PC-9 (cell line): ENCODE data around the gene ADORA1. TPM values are rescaled to one million over a fixed set of nuclear protein-coding genes. Genes with fewer than 3 reads are reported as not detected.

Experiments used
- BruUV-seq: library from RNA; stranded (reverse); fragments of 400-500 nt; replicated peaks from 2 replicates; lab custom pipeline; 2021; lab: Mats Ljungman, UMichigan
- CTCF ChIA-PET: fragments of 300-600 bp; sonication (Branson Sonifier 250); formaldehyde crosslinking; loops from one replicate; lab custom pipeline; 2022; ENCODE audit warnings: antibody characterized with exemption; lab: Charles Lee
- POLR2A ChIA-PET: fragments of 300-600 bp; sonication (Branson Sonifier 250); formaldehyde crosslinking; loops from one replicate; lab custom pipeline; 2022; ENCODE audit warnings: antibody characterized with exemption; ENCODE audit not compliant: unreplicated experiment; lab: Charles Lee
- DNase-seq, 2 experiments: peaks; one replicate each; pipeline versions ENCODE4 v3.0.0 to v3.0.0-alpha.2; 2015 to 2022; ENCODE audit warnings: mixed read lengths in 1 of 2
- H2AFZ ChIP-seq: fragments of 200-600 bp; sonication (generic); 2 replicates; pipeline ENCODE4 v1.8.1; 2017; ENCODE audit warnings: antibody characterized with exemption
- H3F3A ChIP-seq: fragments of 200-600 bp; sonication (generic); 2 replicates; pipeline ENCODE4 v1.8.1; 2017; ENCODE audit warnings: antibody characterized with exemption, mild to moderate bottlenecking, low read depth; ENCODE audit not compliant: insufficient read depth
- H3K27ac ChIP-seq: fragments of 200-600 bp; sonication (generic); 2 replicates; pipeline ENCODE4 v1.6.1; 2016; ENCODE audit warnings: mixed run types
- H3K27me3 ChIP-seq: fragments of 200-600 bp; sonication (generic); 2 replicates; pipeline ENCODE4 v1.6.1; 2016; ENCODE audit warnings: low read depth, mixed run types; ENCODE audit not compliant: insufficient read depth
- H3K36me3 ChIP-seq: fragments of 200-600 bp; sonication (generic); 2 replicates; pipeline ENCODE4 v1.6.1; 2016; ENCODE audit warnings: low read depth, mixed run types
- H3K4me1 ChIP-seq: fragments of 200-600 bp; sonication (generic); replicated peaks from 2 replicates; pipeline ENCODE4 v1.6.1; 2016; ENCODE audit warnings: mixed run types; ENCODE audit not compliant: insufficient read depth
- H3K4me2 ChIP-seq: fragments of 200-600 bp; sonication (generic); 2 replicates; pipeline ENCODE4 v1.6.1; 2017; ENCODE audit warnings: mixed run types
- H3K4me3 ChIP-seq: fragments of 200-600 bp; sonication (generic); 2 replicates; pipeline ENCODE4 v1.6.1; 2016; ENCODE audit warnings: mixed run types
- H3K79me2 ChIP-seq: fragments of 200-600 bp; sonication (generic); 2 replicates; pipeline ENCODE4 v1.6.1; 2017; ENCODE audit warnings: low read depth, mixed run types
- H3K9me2 ChIP-seq: fragments of 200-600 bp; sonication (generic); 2 replicates; pipeline ENCODE4 v1.8.1; 2017; ENCODE audit warnings: mild to moderate bottlenecking; ENCODE audit not compliant: insufficient read depth
- H3K9me3 ChIP-seq: fragments of 200-600 bp; sonication (generic); 2 replicates; pipeline ENCODE4 v1.8.1; 2016; ENCODE audit warnings: low read depth; ENCODE audit not compliant: insufficient read depth
- H4K20me1 ChIP-seq: fragments of 200-600 bp; sonication (generic); 2 replicates; pipeline ENCODE4 v1.8.1; 2017; ENCODE audit not compliant: insufficient read depth
- CTCF ChIP-seq: fragments of 200-600 bp; sonication (generic); conservative IDR thresholded peaks from 2 replicates; pipeline ENCODE4 v1.6.1; 2017; ENCODE audit warnings: mixed run types, antibody characterized with exemption, mild to moderate bottlenecking, moderate library complexity
- EZH2 ChIP-seq: fragments of 200-600 bp; sonication (generic); IDR thresholded peaks from 2 replicates; pipeline ENCODE4 v1.8.0; 2017; ENCODE audit warnings: antibody characterized with exemption, low read depth
- intact Hi-C: fragments of 100-400 bp; cut with micrococcal nuclease; formaldehyde crosslinking; loops from one replicate; pipeline ENCODE4 v1.10.0; 2022; ENCODE audit not compliant: unreplicated experiment
- total RNA-seq: library from RNA; stranded (reverse); gene quantifications from 2 replicates; pipeline ENCODE4 v1.2.3, GENCODE V29; 2021

Gene ADORA1
- total RNA-seq, 1 experiment from 2014 or later, result 8.3 TPM

GRCh38 chr1:203148579-203148978 is 21.1 kb downstream of the ADORA1 start:
- BruUV-seq, result no TSS peak
- ChIA-PET CTCF (interaction anchor here (0.5 kb wide), 1 partner anchor 158 kb away, joined by 4 read pairs; no protein-coding TSS in a partner anchor), POLR2A (interaction anchor here (0.7 kb wide), 1 partner anchor 371 kb away, joined by 7 read pairs; no protein-coding TSS in a partner anchor)
- Histone ChIP-seq H3K4me2 (no peak overlapping the region), H3K79me2 (no peaks in the 10 kb centered on the region; the same call in 1 of the 2 replicates), H3K9me3 (no peaks in the 10 kb centered on the region), H3K27me3 (no peaks in the 10 kb centered on the region), H3K9me2 (no peaks in the 10 kb centered on the region), H4K20me1 (no peaks in the 10 kb centered on the region), H3K36me3 (no peaks in the 10 kb centered on the region), H3K27ac (no peak overlapping the region), H3K4me1 (peaks cover 36% of the 10 kb centered on the region), H3F3A (peaks cover 31% of the 10 kb centered on the region), H2AFZ (no peak overlapping the region), H3K4me3 (no peak overlapping the region)
- TF ChIP-seq CTCF (no peak), EZH2 (no peak)
- intact Hi-C loops, result no loop called here
- no peak for DNase-seq

GRCh38 chr1:203149188-203149840 is 21.8 kb downstream of the ADORA1 start:
- H3K9me2 ChIP-seq, result no peaks in the 10 kb centered on the region
- H3K4me1 ChIP-seq, result peaks cover 40% of the 10 kb centered on the region
- TF ChIP-seq CTCF (no peak), EZH2 (no peak)
- H3K36me3 ChIP-seq, result no peaks in the 10 kb centered on the region
- no peaks in the 10 kb centered on the region for H3K9me3 ChIP-seq
- no peak overlapping the region for H3K4me3 ChIP-seq
- no peaks in the 10 kb centered on the region for H3K27me3 ChIP-seq
- DNase-seq, result no peak
- H3F3A ChIP-seq, result peaks cover 38% of the 10 kb centered on the region
- no peak overlapping the region for H3K27ac ChIP-seq
- no peak overlapping the region for H2AFZ ChIP-seq
- BruUV-seq, result no TSS peak
- no peak overlapping the region for H3K4me2 ChIP-seq
- intact Hi-C loops, result no loop called here
- POLR2A ChIA-PET, result interaction anchor here (0.7 kb wide), 1 partner anchor 370 kb away, joined by 7 read pairs; no protein-coding TSS in a partner anchor
- H4K20me1 ChIP-seq, result no peaks in the 10 kb centered on the region
- no peaks in the 10 kb centered on the region; the same call in 1 of the 2 replicates for H3K79me2 ChIP-seq
- CTCF ChIA-PET, result no interaction called here

GRCh38 chr1:203150511-203151297 is 23.2 kb downstream of the ADORA1 start:
- intact Hi-C loops, result no loop called here
- no peak overlapping the region for H3K4me2 ChIP-seq
- H3F3A ChIP-seq, result peaks cover 52% of the 10 kb centered on the region
- no peaks in the 10 kb centered on the region for H3K36me3 ChIP-seq
- peak overlapping the region; percentile 70; the same call in 1 of the 2 replicates for H3K27ac ChIP-seq
- H3K27me3 ChIP-seq, result no peaks in the 10 kb centered on the region
- TF ChIP-seq EZH2, result no peak
- TF ChIP-seq CTCF, result no peak
- no peak for DNase-seq
- no TSS peak for BruUV-seq
- ChIA-PET CTCF (no interaction called here), POLR2A (interaction anchor here (0.6 kb wide), 1 partner anchor 22 kb away, joined by 5 read pairs; no protein-coding TSS in a partner anchor)
- H4K20me1 ChIP-seq, result no peaks in the 10 kb centered on the region
- peaks cover 48% of the 10 kb centered on the region for H3K4me1 ChIP-seq
- no peak overlapping the region for H3K4me3 ChIP-seq
- no peak overlapping the region for H2AFZ ChIP-seq
- no peaks in the 10 kb centered on the region for H3K9me3 ChIP-seq
- H3K9me2 ChIP-seq, result no peaks in the 10 kb centered on the region
- peaks cover 6% of the 10 kb centered on the region for H3K79me2 ChIP-seq
